ENCODE data around the gene LSAMP. TPM values are rescaled to one million over a fixed set of nuclear protein-coding genes. Genes with fewer than 3 reads are reported as not detected.
A peak's percentile ranks its signal among the peaks of the same experiment; 100 is the strongest.

LSAMP gene
- total and polyA plus RNA-seq, 2 experiments from 2014 or later: 4.6 to 6.0 TPM

GRCh38 chr3:116015931-116016330, 429.4 kb downstream of the LSAMP start:
- Histone ChIP-seq H3K36me3 (no peaks in the 10 kb centered on the region), H3K4me1 (ENCODE audit: low read depth) (no peaks in the 10 kb centered on the region), H3K27ac (no peak overlapping the region), H3K27me3 (no peaks in the 10 kb centered on the region), H3K9me3 (ENCODE audit: low read depth) (no peaks in the 10 kb centered on the region), H3K4me3 (no peak overlapping the region)
- no peak for TF ChIP-seq CTCF (IDR thresholded peaks at IDR 0.05; ENCODE audit: low read depth, low read length)
- DNase-seq (ENCODE audit: low read depth in 1 of 2, low spot score in 1 of 2): no peak

- Histone ChIP-seq H3K9me3 (ENCODE audit: low read depth) (no peaks in the 10 kb centered on the region), H3K36me3 (no peaks in the 10 kb centered on the region), H3K4me3 (no peak overlapping the region), H3K27me3 (no peaks in the 10 kb centered on the region), H3K27ac (no peak overlapping the region), H3K4me1 (ENCODE audit: low read depth) (no peaks in the 10 kb centered on the region)
- TF ChIP-seq CTCF (IDR thresholded peaks at IDR 0.05; ENCODE audit: low read depth, low read length): no peak
- DNase-seq (ENCODE audit: low read depth in 1 of 2, low spot score in 1 of 2): no peak
Measured at GRCh38 chr3:116007000-116007399, 438.3 kb downstream of the LSAMP start.

- Histone ChIP-seq H3K27ac (no peak overlapping the region), H3K4me1 (ENCODE audit: low read depth) (no peaks in the 10 kb centered on the region), H3K27me3 (no peaks in the 10 kb centered on the region), H3K36me3 (no peaks in the 10 kb centered on the region), H3K4me3 (no peak overlapping the region), H3K9me3 (ENCODE audit: low read depth) (no peaks in the 10 kb centered on the region)
- TF ChIP-seq CTCF (IDR thresholded peaks at IDR 0.05; ENCODE audit: low read depth, low read length): no peak
- DNase-seq (ENCODE audit: low read depth in 1 of 2, low spot score in 1 of 2): peak in 1 of 2 donors; percentile 92
Measured at GRCh38 chr3:116005404-116005803, 439.9 kb downstream of the LSAMP start.

GRCh38 chr3:116002235-116002634, 443.1 kb downstream of the LSAMP start:
- no peak for TF ChIP-seq CTCF (IDR thresholded peaks at IDR 0.05; ENCODE audit: low read depth, low read length)

GRCh38 chr3:116001151-116001621, 444.1 kb downstream of the LSAMP start:
- no peaks in the 10 kb centered on the region for H3K4me1 ChIP-seq (ENCODE audit: low read depth)
- H3K27me3 ChIP-seq: no peaks in the 10 kb centered on the region

More at GRCh38 chr3:116002235-116002634, 443.1 kb downstream of the LSAMP start:
- H3K4me1 ChIP-seq (ENCODE audit: low read depth): no peaks in the 10 kb centered on the region
- no peak overlapping the region for H3K4me3 ChIP-seq
- no peaks in the 10 kb centered on the region for H3K36me3 ChIP-seq
- DNase-seq (ENCODE audit: low read depth in 1 of 2, low spot score in 1 of 2): no peak
- no peaks in the 10 kb centered on the region for H3K27me3 ChIP-seq
- no peak overlapping the region for H3K27ac ChIP-seq
- H3K9me3 ChIP-seq (ENCODE audit: low read depth): no peaks in the 10 kb centered on the region

More at GRCh38 chr3:116001151-116001621, 444.1 kb downstream of the LSAMP start:
- peak in 1 of 2 donors; percentile 47 for DNase-seq (ENCODE audit: low read depth in 1 of 2, low spot score in 1 of 2)
- TF ChIP-seq CTCF (IDR thresholded peaks at IDR 0.05; ENCODE audit: low read depth, low read length): no peak
- H3K36me3 ChIP-seq: no peaks in the 10 kb centered on the region
- no peak overlapping the region for H3K27ac ChIP-seq
- no peak overlapping the region for H3K4me3 ChIP-seq
- no peaks in the 10 kb centered on the region for H3K9me3 ChIP-seq (ENCODE audit: low read depth)
